Left hindlimb (tissue), 1 donor: ENCODE measurements around the gene ATAD1.
"Not testable (repeated sequence)": the region's sequence is repeated elsewhere in the genome, so short reads cannot be mapped to it uniquely, and the experiment has no call there.

Experiments used
- DNase-seq: peaks from one replicate; pipeline ENCODE4 v3.0.0-alpha.2; 2018

ATAD1 gene

DNA sequence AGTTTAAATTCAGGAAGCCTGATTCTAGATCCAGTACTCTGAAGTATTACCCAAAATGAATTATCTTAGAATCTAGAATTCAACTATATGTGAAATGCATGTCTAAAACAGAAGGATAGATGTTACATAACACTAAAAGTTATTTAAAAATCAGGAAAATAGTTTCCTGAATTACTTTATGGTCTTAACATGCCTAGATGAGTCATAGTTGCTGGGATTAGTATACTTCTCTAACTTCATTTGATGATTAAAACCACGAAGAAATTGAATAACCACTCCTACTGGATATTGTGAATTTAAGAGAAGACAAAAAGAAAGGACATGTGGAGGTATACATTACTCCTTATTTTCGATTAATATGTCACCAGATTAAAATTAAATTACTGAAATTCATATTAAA, 65.5 kb downstream of the ATAD1 start:
- no peak for DNase-seq

- DNase-seq, result no peak
Observed at GRCh38 chr10:87751274-87751673, 66.8 kb downstream of the ATAD1 start.

GRCh38 chr10:87750817-87751216, 67.2 kb downstream of the ATAD1 start:
- no peak for DNase-seq

GRCh38 chr10:87750001-87750671, 67.9 kb downstream of the ATAD1 start:
- no peak for DNase-seq

DNA sequence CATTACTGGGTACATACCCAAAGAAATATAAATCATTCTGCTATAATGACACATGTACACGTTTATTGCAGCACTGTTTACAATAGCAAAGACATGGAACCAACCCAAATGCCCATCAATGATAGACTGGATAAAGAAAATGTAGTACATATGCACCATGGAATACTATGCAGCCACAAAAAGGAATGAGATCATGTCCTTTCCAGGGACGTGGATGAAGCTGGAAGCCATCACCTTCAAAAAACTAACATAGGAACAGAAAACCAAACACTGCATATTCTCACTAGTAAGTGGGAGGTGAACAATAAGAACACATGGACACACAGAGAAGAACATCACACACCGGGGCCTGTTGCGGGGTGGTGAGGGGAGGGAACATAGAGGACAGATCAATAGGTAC, 69.8 kb downstream of the ATAD1 start:
- not testable (repeated sequence) for DNase-seq

DNA sequence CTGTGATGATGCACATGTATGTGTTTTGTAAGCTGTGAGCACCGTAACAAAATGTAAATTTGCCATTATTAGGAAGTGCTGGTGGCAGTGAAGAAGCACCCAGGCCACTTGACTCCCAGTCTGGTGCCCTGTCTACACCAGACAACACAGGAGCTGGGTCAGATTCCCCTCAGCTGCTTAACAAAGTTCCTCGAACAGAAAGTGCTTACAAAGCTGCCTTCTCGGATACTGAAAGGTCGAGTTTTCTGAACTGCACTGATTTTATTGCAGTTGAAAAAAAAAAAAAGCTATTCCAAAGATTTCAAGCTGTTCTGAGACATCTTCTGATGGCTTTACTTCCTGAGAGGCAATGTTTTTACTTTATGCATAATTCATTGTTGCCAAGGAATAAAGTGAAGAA, 71.1 kb downstream of the ATAD1 start:
- no peak for DNase-seq

DNA sequence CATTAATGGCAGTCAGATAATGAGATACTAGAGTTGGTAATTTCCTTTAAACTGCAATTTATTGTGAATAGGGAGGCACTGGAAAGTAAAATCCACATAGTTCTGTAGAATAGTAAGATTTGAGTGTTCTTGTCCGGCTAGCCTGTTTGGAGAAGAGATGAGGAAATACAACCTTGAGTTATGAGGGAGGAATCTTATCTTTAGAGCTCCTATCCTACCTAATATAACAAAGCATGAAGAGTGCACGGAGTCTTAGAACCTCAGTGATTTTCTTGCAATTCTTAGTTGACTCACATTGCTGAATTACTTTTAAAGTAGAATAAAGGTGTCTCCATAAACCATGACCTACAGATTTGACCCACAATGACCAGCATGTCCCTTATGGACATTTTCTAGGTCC, 73.4 kb downstream of the ATAD1 start:
- no peak for DNase-seq

DNA sequence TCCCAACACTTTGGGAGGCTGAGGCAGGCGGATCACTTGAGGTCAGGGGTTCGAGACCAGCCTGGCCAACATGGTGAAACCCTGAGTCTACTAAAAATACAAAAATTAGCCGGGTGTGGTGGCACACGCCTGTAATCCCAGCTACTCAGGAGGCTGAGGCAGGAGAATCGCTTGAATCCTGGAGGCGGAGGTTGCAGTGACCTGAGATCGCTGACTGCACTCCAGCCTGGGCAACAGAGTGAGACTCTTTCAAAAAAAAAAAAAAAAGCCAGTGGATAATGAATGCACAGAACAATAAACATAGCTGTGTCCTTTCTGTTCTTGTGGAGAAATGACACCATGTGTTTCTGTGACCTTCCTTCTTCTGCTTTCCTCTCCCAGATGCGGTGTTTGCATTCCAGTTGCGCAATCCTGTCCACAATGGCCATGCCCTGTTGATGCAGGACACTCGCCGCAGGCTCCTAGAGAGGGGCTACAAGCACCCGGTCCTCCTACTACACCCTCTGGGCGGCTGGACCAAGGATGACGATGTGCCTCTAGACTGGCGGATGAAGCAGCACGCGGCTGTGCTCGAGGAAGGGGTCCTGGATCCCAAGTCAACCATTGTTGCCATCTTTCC, 74.9 kb downstream of the ATAD1 start:
- not testable (repeated sequence) for DNase-seq

DNA sequence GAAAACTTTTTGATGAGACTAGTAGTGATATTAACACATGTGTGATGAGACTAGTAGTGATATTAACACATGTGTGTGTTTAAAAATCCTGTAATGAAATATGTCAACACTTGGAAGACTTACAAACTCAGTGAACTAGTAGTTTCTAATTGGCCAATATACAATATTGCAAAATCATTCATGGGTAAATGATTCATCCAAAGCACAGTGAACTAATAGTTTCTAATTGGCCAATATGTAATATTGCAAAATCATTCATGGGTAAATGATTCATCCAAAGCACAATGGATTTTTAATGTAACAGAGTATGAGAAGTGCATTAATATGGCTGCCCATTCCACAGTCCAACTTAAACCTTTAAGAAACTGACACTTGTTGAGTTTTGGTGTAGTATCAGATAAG, 77.8 kb downstream of the ATAD1 start:
- no peak for DNase-seq

DNA sequence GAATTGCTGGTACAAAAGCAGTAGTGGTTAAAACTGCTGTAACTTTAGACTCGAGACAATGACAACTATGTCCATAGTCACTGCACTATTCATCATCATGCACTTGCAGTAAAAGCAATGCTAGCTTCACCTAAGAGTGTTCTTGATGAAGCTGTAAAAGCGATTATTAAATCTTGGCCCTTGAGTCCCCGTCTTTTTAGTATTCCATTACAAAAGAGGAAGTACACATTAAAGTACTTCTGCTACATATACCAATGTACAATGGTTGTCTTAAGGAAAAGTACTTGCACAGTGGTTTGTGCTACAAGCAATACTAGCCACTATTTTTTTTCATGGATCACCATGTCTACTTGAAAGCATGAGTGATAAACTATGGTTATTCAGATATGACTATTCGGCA, 78.3 kb downstream of the ATAD1 start:
- no peak for DNase-seq

GRCh38 chr10:87738253-87738652, 79.8 kb downstream of the ATAD1 start:
- not testable (repeated sequence) for DNase-seq

DNA sequence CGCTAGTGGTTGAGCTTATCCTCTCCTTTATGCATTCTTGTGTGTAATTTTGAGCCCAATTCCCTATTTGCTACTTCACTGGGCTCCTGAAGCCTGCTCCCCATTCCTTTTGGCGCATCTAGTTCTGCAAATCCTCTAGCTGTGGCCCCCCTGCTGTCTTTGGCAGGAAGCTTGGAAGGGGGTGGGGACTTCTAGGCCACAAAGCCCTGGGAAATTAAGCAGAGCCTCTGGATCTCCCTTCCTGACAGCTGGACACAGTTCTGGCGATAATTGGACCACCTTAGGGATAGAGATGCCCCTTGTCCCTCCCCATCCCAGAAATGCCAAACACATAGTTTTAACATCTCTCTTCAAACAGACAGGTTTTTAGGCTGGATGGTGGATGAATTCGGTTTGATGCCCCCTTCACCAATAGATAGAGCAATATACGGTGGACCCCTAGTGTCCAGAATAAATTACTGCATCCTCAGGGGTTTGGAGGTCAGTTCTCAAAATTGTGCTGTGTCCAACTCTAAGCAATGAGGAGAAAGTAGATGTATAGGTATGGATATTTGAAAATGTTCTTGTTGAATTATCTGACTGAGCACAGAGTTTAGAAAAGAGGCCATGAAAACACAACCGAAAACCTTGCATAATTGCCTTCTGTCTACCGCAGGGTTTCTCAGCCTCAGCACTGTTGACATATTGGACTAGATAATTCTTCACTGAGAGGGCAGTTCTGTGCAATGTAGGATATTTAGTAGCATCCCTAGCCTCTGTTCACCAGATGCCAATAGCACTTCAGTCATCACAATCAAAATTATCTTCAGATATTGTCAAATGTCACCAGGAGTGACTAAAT, 82.8 kb downstream of the ATAD1 start:
- DNase-seq, result peak; percentile 58

DNA sequence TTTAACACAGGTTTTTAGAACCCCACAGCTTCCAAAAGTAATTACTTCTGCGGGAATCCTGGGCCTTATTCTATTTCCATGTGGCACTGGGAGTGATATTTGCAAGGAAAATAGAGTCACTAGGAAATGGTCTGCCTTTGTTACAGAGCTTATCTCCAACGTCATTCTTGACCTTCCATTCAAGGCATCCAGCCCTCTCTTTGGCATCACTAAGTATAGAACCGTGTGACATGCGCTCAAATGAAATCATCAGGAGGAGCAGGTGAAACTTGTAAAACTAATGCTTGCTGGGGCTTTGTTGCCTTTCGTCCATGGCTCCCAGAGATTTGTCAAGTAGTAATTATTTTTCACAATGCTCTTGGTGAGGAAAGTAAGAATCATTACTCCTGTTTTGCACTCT, 84.9 kb downstream of the ATAD1 start:
- no peak for DNase-seq

GRCh38 chr10:87729940-87730339, 88.1 kb downstream of the ATAD1 start:
- no peak for DNase-seq

DNA sequence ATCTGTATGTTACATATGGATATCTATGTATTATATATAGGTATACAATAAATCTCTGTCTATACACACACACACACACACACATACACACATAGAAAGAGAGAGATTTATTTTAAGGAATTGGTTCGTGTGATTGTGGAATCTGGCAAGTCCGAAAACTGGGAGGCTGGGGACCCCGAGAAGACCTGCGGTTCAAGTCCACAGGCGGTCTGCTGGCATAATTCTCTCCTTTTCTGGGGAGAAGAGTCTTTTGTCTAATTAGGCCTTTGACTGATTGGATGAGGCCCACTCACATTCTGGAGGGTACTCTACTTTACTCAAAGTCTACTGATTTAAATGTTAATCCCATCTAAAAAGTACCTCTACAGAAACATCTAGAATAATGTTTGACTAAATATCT, 93.2 kb downstream of the ATAD1 start:
- no peak for DNase-seq

DNA sequence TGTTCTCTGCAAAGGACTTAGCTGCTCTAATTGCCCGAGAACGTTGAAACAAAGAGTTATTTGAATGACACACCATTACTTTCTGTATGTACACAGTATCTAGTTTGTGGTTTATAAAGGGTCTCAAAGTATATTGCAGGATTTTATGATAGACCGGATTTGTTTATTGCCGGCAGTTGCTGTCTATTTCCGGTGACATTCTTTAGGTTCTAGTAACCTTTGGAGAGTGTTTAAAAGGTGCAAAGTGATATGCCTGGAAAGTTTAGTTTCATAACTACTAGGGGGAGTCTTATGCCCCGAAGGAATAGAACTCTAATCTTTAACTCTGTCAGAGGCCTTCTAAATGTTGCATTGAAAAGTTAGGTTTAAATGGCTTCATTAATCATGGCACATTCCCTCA, 94.5 kb downstream of the ATAD1 start:
- no peak for DNase-seq

GRCh38 chr10:87722716-87723115, 95.3 kb downstream of the ATAD1 start:
- DNase-seq, result no peak

- no peak for DNase-seq
Observed at GRCh38 chr10:87721781-87722180, 96.2 kb downstream of the ATAD1 start.

- DNase-seq, result no peak
Observed at GRCh38 chr10:87720665-87721064, 97.4 kb downstream of the ATAD1 start.

DNA sequence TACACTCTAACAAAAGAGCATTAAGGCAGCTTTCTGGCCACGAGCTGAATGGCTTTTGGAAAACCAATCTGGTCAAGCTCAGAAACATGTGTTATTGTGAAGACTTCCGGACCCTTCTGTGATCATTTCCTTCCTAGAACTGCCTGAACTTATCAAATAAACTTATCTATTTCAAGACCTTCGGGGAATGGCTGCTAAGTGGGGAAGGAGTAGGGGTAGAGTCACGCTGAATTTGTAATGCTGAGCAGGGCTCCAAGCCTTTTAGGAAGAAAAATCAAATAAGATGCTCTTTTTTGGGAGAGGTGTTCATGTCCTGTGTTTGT, 101.7 kb downstream of the ATAD1 start:
- no peak for DNase-seq

GRCh38 chr10:87715552-87716347, 102.3 kb downstream of the ATAD1 start:
- DNase-seq, result no peak

DNA sequence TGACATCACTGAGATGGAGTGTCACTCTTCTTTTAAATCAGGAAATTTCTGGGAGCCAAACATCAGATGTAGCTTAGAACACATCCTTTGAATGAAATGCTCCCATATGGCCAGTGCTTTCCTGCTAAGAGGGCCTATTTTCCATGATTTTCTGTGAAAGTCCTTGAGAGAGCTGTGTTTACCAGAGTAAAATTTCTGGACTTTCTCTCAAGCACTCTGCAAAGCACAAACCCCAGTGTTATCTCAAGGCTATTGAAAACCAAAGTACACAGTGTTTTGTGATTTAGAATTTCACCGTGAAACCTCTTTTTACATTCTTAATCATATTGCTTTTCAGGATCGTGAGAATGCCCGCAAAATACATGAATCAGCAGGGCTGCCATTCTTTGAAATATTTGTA, 104.3 kb downstream of the ATAD1 start:
- DNase-seq, result no peak

DNA sequence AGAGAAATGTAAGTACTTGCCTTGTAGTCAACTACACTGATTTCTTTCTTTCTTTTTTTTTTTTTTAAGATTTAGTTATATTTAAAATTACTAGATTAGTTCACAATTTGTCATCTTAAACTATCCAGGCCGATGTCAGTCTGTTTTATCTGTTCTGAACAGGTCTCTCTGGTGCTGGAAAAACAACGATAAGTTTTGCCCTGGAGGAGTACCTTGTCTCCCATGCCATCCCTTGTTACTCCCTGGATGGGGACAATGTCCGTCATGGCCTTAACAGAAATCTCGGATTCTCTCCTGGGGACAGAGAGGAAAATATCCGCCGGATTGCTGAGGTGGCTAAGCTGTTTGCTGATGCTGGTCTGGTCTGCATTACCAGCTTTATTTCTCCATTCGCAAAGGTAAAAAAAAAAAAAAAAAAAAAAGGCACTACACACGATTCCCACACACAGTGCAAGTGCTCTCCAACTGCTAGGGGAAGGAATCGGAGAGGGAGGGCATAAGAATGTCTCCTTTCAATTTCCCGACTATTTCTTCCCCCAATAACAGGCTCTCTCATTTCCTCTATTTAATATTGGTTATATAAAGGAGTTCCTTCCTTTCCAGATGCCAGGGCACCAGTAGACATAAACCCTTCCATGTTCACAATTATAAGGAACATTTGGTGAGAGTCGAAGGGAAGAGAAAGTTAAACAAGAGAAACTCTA, 105.0 kb downstream of the ATAD1 start:
- no peak for DNase-seq
